Cardiac muscle cell (in vitro differentiated cells and primary cell): ENCODE data around the gene IL11. TPM values are rescaled to one million over a fixed set of nuclear protein-coding genes. Genes with fewer than 3 reads are reported as not detected.
A peak's percentile ranks its signal among the peaks of the same experiment; 100 is the strongest.

ENCODE experiments used
- DNase-seq, 2 donors: peaks; one replicate each; pipeline versions ENCODE4 v3.0.0 to v3.0.0-alpha.2; 2010 to 2017; ENCODE audit warnings: low read depth in 1 of 2, low spot score in 1 of 2
- H3K27ac ChIP-seq: fragments of 200-600 bp; sonication (generic); 2 replicates; pipeline ENCODE4 v1.5.1; 2016
- H3K27me3 ChIP-seq: fragments of 200-600 bp; sonication (generic); 2 replicates; pipeline ENCODE4 v1.6.0; 2016; ENCODE audit warnings: control low read depth
- H3K36me3 ChIP-seq: fragments of 200-600 bp; sonication (generic); 2 replicates; pipeline ENCODE4 v1.5.1; 2016; ENCODE audit warnings: control low read depth
- H3K4me1 ChIP-seq: fragments of 200-600 bp; sonication (generic); 2 replicates; pipeline ENCODE4 v1.8.1; 2017; ENCODE audit warnings: low read depth, mild to moderate bottlenecking, mixed run types
- H3K4me3 ChIP-seq: fragments of 200-600 bp; sonication (generic); 2 replicates; pipeline ENCODE4 v1.5.1; 2016; ENCODE audit warnings: mild to moderate bottlenecking
- H3K9me3 ChIP-seq: fragments of 200-600 bp; sonication (generic); 2 replicates; pipeline ENCODE4 v1.5.1; 2017; ENCODE audit warnings: low read depth, mild to moderate bottlenecking, control low read depth
- polyA plus RNA-seq: library from polyadenylated mRNA; unstranded; fragments of >200 nt; fragmentation: Nextera tagmentation; extraction: Ambion mirVana; gene quantifications from 2 replicates; pipeline ENCODE4 v1.2.1, GENCODE V29; 2016
- total RNA-seq: library from RNA; depleted of rRNA; stranded (reverse); fragments of >200 nt; gene quantifications from 2 replicates; pipeline ENCODE4 v1.2.3, GENCODE V29; 2016
- TF ChIP-seq, protein P1 (sequence below): IDR thresholded peaks from 2 replicates; pipeline ENCODE4 v1.5.1; 2012; ENCODE audit warnings: low read depth, mild to moderate bottlenecking, low read length

The IL11 gene
- total and polyA plus RNA-seq, 2 experiments from 2014 or later = 0.12 TPM; not detected in 1

GRCh38 chr19:55353356-55353802, 16.9 kb downstream of the IL11 start:
- Histone ChIP-seq H3K36me3 (no peaks in the 10 kb centered on the region), H3K27ac (no peak overlapping the region), H3K4me1 (peaks cover 6% of the 10 kb centered on the region), H3K9me3 (no peaks in the 10 kb centered on the region), H3K4me3 (peak overlapping the region; percentile 30), H3K27me3 (peaks cover 62% of the 10 kb centered on the region)
- TF ChIP-seq, protein P1, sequence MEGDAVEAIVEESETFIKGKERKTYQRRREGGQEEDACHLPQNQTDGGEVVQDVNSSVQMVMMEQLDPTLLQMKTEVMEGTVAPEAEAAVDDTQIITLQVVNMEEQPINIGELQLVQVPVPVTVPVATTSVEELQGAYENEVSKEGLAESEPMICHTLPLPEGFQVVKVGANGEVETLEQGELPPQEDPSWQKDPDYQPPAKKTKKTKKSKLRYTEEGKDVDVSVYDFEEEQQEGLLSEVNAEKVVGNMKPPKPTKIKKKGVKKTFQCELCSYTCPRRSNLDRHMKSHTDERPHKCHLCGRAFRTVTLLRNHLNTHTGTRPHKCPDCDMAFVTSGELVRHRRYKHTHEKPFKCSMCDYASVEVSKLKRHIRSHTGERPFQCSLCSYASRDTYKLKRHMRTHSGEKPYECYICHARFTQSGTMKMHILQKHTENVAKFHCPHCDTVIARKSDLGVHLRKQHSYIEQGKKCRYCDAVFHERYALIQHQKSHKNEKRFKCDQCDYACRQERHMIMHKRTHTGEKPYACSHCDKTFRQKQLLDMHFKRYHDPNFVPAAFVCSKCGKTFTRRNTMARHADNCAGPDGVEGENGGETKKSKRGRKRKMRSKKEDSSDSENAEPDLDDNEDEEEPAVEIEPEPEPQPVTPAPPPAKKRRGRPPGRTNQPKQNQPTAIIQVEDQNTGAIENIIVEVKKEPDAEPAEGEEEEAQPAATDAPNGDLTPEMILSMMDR = no peak
- DNase-seq = no peak

- Histone ChIP-seq H3K4me1 (peaks cover 12% of the 10 kb centered on the region), H3K9me3 (no peaks in the 10 kb centered on the region), H3K36me3 (no peaks in the 10 kb centered on the region), H3K4me3 (no peak overlapping the region), H3K27ac (no peak overlapping the region), H3K27me3 (peaks cover 62% of the 10 kb centered on the region)
- DNase-seq = no peak
- TF ChIP-seq, protein P1 = no peak
These were observed 17.6 kb downstream of the IL11 start for GRCh38 chr19:55352549-55353145.

DNA sequence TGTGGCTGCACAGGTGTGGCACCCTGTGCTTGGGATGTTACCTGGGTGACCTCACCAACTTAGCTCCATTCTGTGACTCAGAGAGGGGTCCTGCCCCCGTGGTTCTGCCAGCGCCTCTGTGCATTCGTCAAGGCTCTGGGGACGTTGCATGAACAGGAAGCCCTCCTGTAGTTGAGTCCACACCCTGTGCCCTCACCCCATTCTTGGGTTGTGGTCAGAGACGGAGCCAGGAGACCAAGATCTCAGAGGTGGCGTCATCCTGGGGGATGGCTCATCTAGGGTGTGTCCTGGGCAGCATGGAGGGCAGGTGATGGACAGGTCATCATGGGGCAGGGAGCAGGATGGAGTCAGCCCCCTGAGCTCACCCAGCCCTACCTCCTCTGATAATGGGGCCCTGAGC, 18.2 kb downstream of the IL11 start:
- H3K27me3 ChIP-seq = peaks cover 57% of the 10 kb centered on the region
- H3K4me3 ChIP-seq = no peak overlapping the region
- peaks cover 12% of the 10 kb centered on the region for H3K4me1 ChIP-seq
- no peaks in the 10 kb centered on the region for H3K36me3 ChIP-seq
- TF ChIP-seq, protein P1 = no peak
- H3K9me3 ChIP-seq = no peaks in the 10 kb centered on the region
- no peak overlapping the region for H3K27ac ChIP-seq
- DNase-seq = no peak

DNA sequence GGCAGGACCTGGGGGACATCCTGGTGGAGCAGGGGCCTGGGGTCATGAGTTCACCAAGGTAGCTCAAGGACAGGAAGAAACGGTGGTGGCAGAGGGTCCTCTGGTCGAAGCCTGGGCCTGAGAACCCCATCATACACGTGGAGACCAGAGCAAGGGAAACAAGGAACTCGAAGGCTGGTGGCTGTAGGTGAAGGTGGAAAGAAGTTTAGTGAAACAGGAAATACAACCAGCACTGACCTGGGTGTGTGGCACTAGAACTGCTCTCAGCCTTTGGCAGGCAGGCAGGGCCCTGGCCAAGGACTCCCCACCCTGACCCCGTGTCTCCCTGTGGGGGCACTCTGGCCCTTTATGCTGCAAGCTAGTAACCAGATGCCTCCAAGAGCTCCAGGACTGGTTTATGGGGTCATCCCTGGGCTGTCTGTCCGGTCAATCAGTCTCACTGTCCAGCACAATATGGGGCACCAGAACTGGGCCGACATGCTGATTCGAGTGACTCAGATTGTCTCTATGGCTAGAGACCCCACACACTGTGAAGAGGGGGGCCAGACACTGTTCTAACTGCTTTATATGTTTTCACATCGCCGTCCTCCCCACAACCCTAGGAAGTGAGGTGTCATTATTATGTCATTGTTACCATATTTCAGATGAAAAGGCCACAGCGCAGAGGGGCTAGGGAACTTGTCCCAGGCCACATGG, 19.5 kb downstream of the IL11 start:
- no peak for DNase-seq
- TF ChIP-seq, protein P1 = no peak
- Histone ChIP-seq H3K27me3 (peaks cover 45% of the 10 kb centered on the region), H3K9me3 (no peaks in the 10 kb centered on the region), H3K4me1 (peaks cover 12% of the 10 kb centered on the region), H3K36me3 (peaks cover 3% of the 10 kb centered on the region), H3K4me3 (no peak overlapping the region), H3K27ac (no peak overlapping the region)

DNA sequence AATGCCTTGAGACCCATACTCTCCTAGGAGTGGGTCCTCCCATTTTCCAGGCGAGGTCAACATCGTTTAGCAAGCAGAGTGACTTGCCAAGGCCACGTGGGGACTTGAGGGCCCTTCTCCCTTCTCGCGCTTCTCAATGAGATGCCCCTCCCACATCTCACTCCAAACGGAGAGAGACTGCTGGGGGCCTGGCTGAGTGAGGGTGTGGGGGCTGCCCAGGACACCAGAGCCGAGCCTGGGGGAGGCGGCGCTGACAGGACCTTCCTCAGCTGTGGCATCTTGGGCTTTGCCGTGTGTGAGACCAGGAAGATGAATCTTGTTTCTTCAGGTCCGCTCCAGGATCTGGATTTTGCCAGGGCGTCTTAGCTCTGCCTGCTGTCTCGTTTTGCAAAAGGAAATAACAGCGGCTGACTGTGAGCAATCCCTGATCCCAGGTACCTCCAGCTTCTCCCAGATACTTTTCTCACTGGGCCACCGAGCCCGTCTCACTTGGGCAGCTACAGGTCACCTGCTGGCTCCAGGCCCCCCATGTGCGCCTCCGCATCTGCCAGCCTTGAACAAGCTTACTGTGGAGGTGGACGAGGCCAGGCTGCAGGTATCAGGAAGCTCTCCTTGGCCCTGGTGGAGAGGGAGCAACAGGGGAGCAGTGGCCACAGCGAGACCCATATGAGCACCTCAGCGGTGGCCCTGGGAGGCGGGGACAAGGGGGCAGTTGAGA, 21.8 kb downstream of the IL11 start:
- DNase-seq = peak in 1 of 2 donors; percentile 31
- Histone ChIP-seq H3K27me3 (peaks cover 22% of the 10 kb centered on the region), H3K9me3 (no peaks in the 10 kb centered on the region), H3K4me3 (no peak overlapping the region), H3K36me3 (peaks cover 12% of the 10 kb centered on the region), H3K27ac (no peak overlapping the region), H3K4me1 (peaks cover 12% of the 10 kb centered on the region)
- TF ChIP-seq, protein P1 = no peak
